Measurements from ENCODE around the gene GPR158.
"Not testable (repeated sequence)": the region's sequence is repeated elsewhere in the genome, so short reads cannot be mapped to it uniquely, and the experiment has no call there.

The GPR158 gene

GRCh38 chr10:25317596-25318211 is 142.9 kb downstream of the GPR158 start:
- DNase-seq, result not testable (repeated sequence)

- DNase-seq, result no peak
Observed at GRCh38 chr10:25327273-25327672, 152.5 kb downstream of the GPR158 start.

- DNase-seq, result no peak
Observed at GRCh38 chr10:25328361-25328760, 153.6 kb downstream of the GPR158 start.

- DNase-seq, result not testable (repeated sequence)
Observed at GRCh38 chr10:25329587-25329986, 154.8 kb downstream of the GPR158 start.

GRCh38 chr10:25334445-25334844 is 159.6 kb downstream of the GPR158 start:
- DNase-seq, result no peak

- no peak for DNase-seq
Observed at GRCh38 chr10:25336330-25336729, 161.5 kb downstream of the GPR158 start.

GRCh38 chr10:25338271-25338670 is 163.5 kb downstream of the GPR158 start:
- DNase-seq, result no peak

- no peak for DNase-seq
Observed at GRCh38 chr10:25339966-25340365, 165.2 kb downstream of the GPR158 start.

GRCh38 chr10:25349520-25349919 is 174.7 kb downstream of the GPR158 start:
- no peak for DNase-seq

GRCh38 chr10:25356609-25357008 is 181.8 kb downstream of the GPR158 start:
- DNase-seq, result no peak

- no peak for DNase-seq
Observed at GRCh38 chr10:25357269-25357668, 182.5 kb downstream of the GPR158 start.

GRCh38 chr10:25382029-25382810 is 207.4 kb downstream of the GPR158 start:
- no peak for DNase-seq

GRCh38 chr10:25382901-25383300 is 208.1 kb downstream of the GPR158 start:
- not testable (repeated sequence) for DNase-seq

GRCh38 chr10:25383686-25384085 is 208.9 kb downstream of the GPR158 start:
- no peak for DNase-seq

GRCh38 chr10:25384618-25385017 is 209.8 kb downstream of the GPR158 start:
- no peak for DNase-seq

GRCh38 chr10:25388188-25388861 is 213.5 kb downstream of the GPR158 start:
- DNase-seq, result no peak

- no peak for DNase-seq
Observed at GRCh38 chr10:25388862-25389206, 214.0 kb downstream of the GPR158 start.

GRCh38 chr10:25390733-25391132 is 215.9 kb downstream of the GPR158 start:
- no peak for DNase-seq

- no peak for DNase-seq
Observed at GRCh38 chr10:25392132-25392531, 217.3 kb downstream of the GPR158 start.

GRCh38 chr10:25393621-25394020 is 218.8 kb downstream of the GPR158 start:
- DNase-seq, result no peak

GRCh38 chr10:25398680-25399079 is 223.9 kb downstream of the GPR158 start:
- no peak for DNase-seq

GRCh38 chr10:25405871-25406270 is 231.1 kb downstream of the GPR158 start:
- no peak for DNase-seq

GRCh38 chr10:25417611-25418010 is 242.8 kb downstream of the GPR158 start:
- no peak for DNase-seq

- DNase-seq, result no peak
Observed at GRCh38 chr10:25425776-25426175, 251.0 kb downstream of the GPR158 start.

Measured in COR-L47 (cell line).